GM19463 (cell line): ENCODE measurements around the gene ARID5A.
"Not testable (repeated sequence)": the region's sequence is repeated elsewhere in the genome, so short reads cannot be mapped to it uniquely, and the experiment has no call there.

ENCODE experiments used
- ATAC-seq: cut with Tn5 transposase; IDR thresholded peaks from one replicate; pipeline ENCODE4 v1.9.1; 2021; ENCODE audit warnings: mild to moderate bottlenecking, moderate library complexity; ENCODE audit not compliant: unreplicated experiment

Gene ARID5A

DNA sequence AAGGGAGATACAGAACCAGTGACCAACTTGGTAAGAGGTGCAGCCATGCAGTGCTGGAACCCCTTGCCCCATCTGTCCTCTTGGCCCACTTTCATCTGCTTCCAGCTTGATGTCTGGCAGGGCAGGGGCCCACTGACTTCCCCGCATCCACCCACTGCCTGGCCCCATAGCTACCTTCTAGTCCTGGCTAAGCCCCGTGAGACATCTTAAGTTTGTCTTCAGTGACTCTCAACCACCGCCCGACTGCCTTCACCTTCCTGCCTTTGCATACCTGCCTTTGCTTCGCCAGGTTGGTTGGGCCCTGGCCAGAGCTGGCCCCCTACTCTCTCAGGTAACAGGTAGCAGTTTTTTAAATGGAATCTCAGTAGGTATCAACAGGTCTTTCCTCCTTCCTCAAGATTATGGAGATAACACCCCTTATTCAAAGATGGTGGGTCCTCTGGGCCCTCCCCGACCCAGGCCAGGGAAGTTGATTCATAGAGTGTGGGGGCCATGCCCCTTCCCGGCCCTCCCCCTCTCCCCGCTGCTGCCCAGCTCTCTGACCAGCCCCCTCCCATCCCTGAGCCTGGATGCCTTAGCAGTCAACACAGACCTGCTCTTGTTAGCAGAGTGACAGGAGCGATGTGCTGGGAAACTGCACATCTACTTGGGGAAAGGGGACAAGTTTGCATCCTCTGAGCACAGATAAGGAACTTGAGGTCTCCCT is 2.8 kb downstream of the ARID5A start:
- ATAC-seq: no peak

- ATAC-seq: no peak
Observed at GRCh38 chr2:96540136-96540535, 3.6 kb downstream of the ARID5A start.

- ATAC-seq: no peak
Observed at GRCh38 chr2:96541398-96542152, 5.0 kb downstream of the ARID5A start.

DNA sequence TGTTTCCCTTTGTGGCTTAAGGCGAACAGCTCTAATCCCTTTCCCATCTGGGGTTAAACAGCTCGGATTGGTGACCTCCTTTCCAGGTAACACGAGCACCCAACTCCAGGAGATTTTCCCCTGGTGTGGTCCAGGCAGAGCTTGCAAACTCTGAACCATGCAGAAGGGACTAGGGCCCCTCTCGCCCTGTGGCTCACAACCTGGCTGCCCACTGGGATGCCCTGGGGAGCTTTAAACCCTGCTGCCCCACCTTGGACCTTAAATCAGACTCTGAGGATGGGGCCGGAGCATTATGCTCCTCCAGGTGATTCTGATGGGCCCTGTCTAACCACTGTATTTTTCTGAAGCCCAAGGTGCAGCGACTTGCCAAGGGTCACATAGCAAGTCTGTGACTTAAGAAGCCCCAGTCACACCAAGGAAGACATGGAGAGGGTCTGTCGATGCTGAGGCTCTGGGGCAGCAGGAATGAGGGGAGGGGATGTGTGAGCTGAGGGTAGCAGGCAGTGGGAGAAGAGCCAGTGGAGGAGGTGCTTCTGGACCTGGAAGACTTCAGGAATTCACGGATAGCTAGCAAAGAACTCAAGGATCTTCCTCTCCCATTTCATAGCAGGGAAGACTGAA is 5.9 kb downstream of the ARID5A start:
- ATAC-seq: no peak

- ATAC-seq: no peak
Observed at GRCh38 chr2:96546321-96546720, 9.8 kb downstream of the ARID5A start.

DNA sequence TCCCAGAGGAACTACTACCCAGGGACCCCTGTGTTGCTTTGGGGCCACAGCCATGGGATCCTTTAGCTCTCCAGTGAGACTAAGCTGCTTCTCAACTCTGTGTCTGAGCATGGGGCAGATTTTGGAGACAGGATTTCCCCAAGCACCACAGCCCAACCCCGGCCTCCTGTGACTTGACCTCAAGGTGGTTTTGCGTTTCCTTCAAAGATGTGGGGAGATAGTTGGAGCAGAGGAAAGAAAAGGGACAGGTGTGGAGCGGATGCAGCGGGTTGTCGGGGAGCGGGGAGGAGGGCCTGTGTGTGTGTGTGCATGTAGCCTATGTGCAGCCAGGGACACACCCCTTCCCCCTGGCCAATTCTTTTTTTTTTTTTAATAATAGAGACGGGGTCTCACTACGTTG is 10.2 kb downstream of the ARID5A start:
- ATAC-seq: no peak

- no peak for ATAC-seq
Observed at GRCh38 chr2:96547203-96547641, 10.7 kb downstream of the ARID5A start.

- no peak for ATAC-seq
Observed at GRCh38 chr2:96547731-96548171, 11.2 kb downstream of the ARID5A start.

DNA sequence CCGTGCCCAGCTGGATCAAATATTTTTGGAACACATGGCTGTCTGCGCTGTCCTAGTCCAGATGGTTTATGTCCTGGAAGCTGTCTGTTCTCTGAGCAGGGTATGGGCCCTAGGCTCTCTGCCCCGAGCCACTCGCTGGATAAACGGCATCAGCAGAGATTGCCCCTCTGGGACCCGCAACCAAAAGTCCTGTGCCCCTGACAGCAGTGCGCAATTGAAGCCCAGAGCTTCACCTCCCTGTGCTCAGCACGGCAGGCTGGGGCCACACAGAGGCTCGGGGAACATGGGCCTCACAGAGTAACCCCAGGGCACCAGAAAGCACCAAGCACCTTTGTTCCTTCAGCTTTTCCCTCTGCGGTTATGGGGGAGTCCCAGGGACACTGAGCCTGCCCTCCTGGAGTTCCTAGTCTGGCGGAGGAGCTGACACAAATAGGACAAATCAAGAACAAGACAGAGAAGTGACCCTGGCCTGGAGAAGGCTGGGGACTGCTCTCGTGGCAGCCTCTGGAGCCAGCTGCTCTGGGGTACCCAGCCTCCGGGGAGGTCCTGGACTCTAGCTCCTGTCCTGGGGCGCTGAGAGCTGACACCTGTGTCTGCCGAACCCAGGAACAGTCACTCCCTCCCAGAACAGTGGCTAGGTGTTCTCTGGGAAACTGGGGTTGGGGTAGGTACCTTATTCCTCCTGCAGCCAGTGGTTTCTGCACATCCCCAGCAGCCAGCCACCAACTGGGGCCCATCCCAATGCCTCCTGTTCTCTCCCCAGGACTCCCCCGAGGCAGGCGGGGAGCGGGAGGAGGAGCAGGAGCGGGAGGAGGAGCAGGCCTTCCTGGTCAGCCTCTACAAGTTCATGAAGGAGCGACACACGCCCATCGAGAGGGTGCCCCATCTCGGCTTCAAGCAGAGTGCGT is 12.3 kb downstream of the ARID5A start:
- no peak for ATAC-seq

DNA sequence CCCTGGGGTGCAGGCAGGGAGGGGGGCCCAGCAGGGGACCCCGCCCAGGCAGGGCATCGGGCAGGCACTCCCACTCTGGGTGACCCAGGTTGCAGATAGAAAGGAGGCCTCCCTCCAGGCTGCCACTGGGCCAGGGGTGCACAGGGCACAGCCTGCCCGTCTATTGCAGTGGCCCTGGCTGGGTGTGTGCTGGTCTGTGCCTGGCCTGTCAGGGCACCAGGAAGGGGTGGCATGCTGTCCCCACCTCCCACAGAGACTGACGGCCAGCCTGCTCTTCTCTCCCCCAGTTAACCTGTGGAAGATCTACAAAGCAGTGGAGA is 12.9 kb downstream of the ARID5A start:
- no peak for ATAC-seq

DNA sequence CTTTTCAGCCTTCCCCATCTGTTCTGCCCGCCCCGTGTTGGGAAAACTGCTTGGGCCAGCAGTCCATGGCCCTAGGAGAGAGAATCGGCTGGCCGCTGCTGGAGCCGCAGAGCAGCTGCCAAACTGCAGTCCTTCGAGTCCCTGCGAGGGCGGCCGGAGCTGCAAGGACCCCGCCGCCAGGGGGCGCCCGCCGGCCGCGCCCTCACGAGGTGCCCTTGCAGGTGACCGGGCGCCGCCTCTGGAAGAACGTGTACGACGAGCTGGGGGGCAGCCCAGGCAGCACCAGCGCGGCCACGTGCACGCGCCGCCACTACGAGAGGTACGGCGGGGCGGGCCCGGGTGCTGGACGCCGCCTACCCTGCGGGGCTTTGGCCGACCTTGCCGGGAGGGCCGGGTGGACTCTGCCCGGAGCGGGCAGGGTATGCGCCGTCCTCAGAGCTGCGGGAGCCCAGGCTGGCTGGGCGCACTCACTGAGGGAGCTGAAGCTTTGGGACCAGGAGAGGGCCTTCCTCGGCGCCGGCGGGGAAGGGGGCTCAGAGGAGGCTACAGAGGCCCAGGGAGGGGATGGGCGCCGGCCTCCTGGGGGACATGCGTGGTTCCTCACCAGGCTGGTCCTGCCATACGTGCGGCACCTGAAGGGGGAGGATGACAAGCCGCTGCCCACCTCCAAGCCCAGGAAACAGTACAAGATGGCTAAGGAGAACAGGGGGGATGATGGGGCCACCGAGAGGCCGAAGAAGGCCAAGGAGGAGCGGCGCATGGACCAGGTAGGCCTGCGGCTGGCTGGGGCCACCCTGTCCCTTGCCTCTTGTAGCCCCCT is 13.6 kb downstream of the ARID5A start:
- no peak for ATAC-seq

GRCh38 chr2:96550787-96551604 is 14.4 kb downstream of the ARID5A start:
- no peak for ATAC-seq

GRCh38 chr2:96551605-96552314 is 15.2 kb downstream of the ARID5A start:
- ATAC-seq: no peak

GRCh38 chr2:96552315-96553175 is 16.0 kb downstream of the ARID5A start:
- ATAC-seq: no peak

GRCh38 chr2:96553176-96553956 is 16.8 kb downstream of the ARID5A start:
- no peak for ATAC-seq

DNA sequence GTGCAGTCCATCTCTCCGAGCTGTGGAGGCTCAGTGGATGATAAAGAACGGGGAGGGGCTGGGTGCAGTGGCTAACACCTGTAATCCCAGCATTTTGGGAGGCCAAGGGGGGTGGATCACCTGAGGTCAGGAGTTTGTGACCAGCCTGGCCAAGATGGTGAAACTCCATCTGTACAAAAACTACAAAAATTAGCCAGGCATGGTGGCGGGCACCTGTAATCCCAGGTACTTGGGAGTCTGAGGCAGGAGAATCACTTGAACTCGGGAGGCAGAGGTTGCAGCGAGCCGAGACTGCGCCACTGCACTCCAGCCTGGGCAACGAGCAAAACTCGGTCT is 17.4 kb downstream of the ARID5A start:
- ATAC-seq: not testable (repeated sequence)
